Loucy (cell line): ENCODE results near the gene MEIS1.

Experiments used
- H2AFZ ChIP-seq: fragments of 200-600 bp; sonication (generic); 2 replicates; pipeline ENCODE4 v1.6.0; 2016; ENCODE audit warnings: antibody characterized with exemption, mild to moderate bottlenecking, low read length, moderate library complexity
- H3F3A ChIP-seq: fragments of 200-600 bp; 2 replicates; pipeline ENCODE4 v1.6.0; 2016; ENCODE audit warnings: antibody characterized with exemption, low read depth, mild to moderate bottlenecking
- H3K27me3 ChIP-seq: fragments of 200-600 bp; sonication (generic); 2 replicates; pipeline ENCODE4 v1.6.1; 2014; ENCODE audit warnings: low read length, mild to moderate bottlenecking; ENCODE audit not compliant: insufficient read depth, poor library complexity, severe bottlenecking
- H3K36me3 ChIP-seq: fragments of 200-600 bp; sonication (generic); 2 replicates; pipeline ENCODE4 v1.6.1; 2016; ENCODE audit warnings: low read length; ENCODE audit not compliant: insufficient read depth
- H3K4me1 ChIP-seq: fragments of 200-600 bp; sonication (generic); 2 replicates; pipeline ENCODE4 v1.5.1; 2014; ENCODE audit warnings: low read length, mild to moderate bottlenecking; ENCODE audit not compliant: insufficient read depth, poor library complexity, severe bottlenecking
- H3K4me2 ChIP-seq: fragments of 200-600 bp; sonication (generic); 2 replicates; pipeline ENCODE4 v1.6.0; 2014; ENCODE audit warnings: antibody characterized with exemption, low read length, low read depth, mild to moderate bottlenecking; ENCODE audit not compliant: poor library complexity, severe bottlenecking
- H3K4me3 ChIP-seq: fragments of 200-600 bp; sonication (generic); 2 replicates; pipeline ENCODE4 v1.5.1; 2014; ENCODE audit warnings: low read length, mild to moderate bottlenecking, mixed read lengths; ENCODE audit not compliant: poor library complexity, severe bottlenecking
- H3K79me2 ChIP-seq: fragments of 200-600 bp; sonication (generic); 2 replicates; pipeline ENCODE4 v1.6.1; 2014; ENCODE audit warnings: low read length; ENCODE audit not compliant: insufficient read depth
- H3K9ac ChIP-seq: fragments of 200-600 bp; sonication (generic); 2 replicates; pipeline ENCODE4 v1.6.0; 2014; ENCODE audit warnings: mild to moderate bottlenecking, low read depth, low read length, moderate library complexity; ENCODE audit not compliant: poor library complexity, severe bottlenecking
- H3K9me2 ChIP-seq: fragments of 200-600 bp; sonication (generic); replicated peaks from 2 replicates; pipeline ENCODE4 v1.6.1; 2016; ENCODE audit warnings: low read depth, low read length, mixed read lengths
- H3K9me3 ChIP-seq: fragments of 200-600 bp; sonication (generic); 2 replicates; pipeline ENCODE4 v1.6.1; 2014; ENCODE audit warnings: mild to moderate bottlenecking, antibody characterized with exemption, low read length, low read depth; ENCODE audit not compliant: insufficient read depth
- H4K20me1 ChIP-seq: fragments of 200-600 bp; sonication (generic); 2 replicates; pipeline ENCODE4 v1.6.0; 2014; ENCODE audit warnings: antibody characterized with exemption, low read length, mild to moderate bottlenecking; ENCODE audit not compliant: insufficient read depth, poor library complexity, severe bottlenecking
- CTCF ChIP-seq: fragments of 200-600 bp; sonication (generic); conservative IDR thresholded peaks from 2 replicates; pipeline ENCODE4 v1.5.1; 2014; ENCODE audit warnings: mild to moderate bottlenecking, antibody characterized with exemption, low read length
- EZH2phosphoT487 ChIP-seq: fragments of 200-600 bp; IDR thresholded peaks from 2 replicates; pipeline ENCODE4 v1.6.1; 2018; ENCODE audit warnings: antibody characterized with exemption, mild to moderate bottlenecking, moderate library complexity, borderline replicate concordance

MEIS1 gene

GRCh38 chr2:66433945-66434678, 813 bp upstream of the MEIS1 start:
- Histone ChIP-seq H3K79me2 (no peaks in the 10 kb centered on the region), H3K4me3 (no peak overlapping the region), H3K36me3 (no peaks in the 10 kb centered on the region), H3K9me2 (no peaks in the 10 kb centered on the region), H3K4me2 (no peak overlapping the region), H3K4me1 (no peaks in the 10 kb centered on the region), H4K20me1 (no peaks in the 10 kb centered on the region), H2AFZ (no peak overlapping the region), H3K27me3 (no peaks in the 10 kb centered on the region), H3K9ac (no peak overlapping the region), H3F3A (no peaks in the 10 kb centered on the region), H3K9me3 (no peaks in the 10 kb centered on the region)
- TF ChIP-seq EZH2phosphoT487 (no peak), CTCF (no peak)

DNA sequence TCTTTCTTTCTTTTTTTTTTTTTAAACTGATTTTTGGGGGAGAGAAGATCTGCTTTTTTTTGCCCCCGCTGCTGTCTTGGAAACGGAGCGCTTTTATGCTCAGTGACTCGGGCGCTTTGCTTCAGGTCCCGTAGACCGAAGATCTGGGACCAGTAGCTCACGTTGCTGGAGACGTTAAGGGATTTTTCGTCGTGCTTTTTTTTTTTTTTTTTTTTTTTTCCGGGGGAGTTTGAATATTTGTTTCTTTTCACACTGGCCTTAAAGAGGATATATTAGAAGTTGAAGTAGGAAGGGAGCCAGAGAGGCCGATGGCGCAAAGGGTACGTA, 587 bp downstream of the MEIS1 start:
- H3K27me3 ChIP-seq, result no peaks in the 10 kb centered on the region
- TF ChIP-seq EZH2phosphoT487, result no peak
- no peak for TF ChIP-seq CTCF

GRCh38 chr2:66435963-66436362, 1.0 kb downstream of the MEIS1 start:
- Histone ChIP-seq H4K20me1 (no peaks in the 10 kb centered on the region), H3K79me2 (no peaks in the 10 kb centered on the region), H2AFZ (no peak overlapping the region), H3K4me3 (no peak overlapping the region), H3K9me2 (no peaks in the 10 kb centered on the region), H3K27me3 (no peaks in the 10 kb centered on the region), H3K36me3 (no peaks in the 10 kb centered on the region), H3K4me1 (no peaks in the 10 kb centered on the region), H3K4me2 (no peak overlapping the region), H3K9me3 (no peaks in the 10 kb centered on the region), H3F3A (no peaks in the 10 kb centered on the region), H3K9ac (no peak overlapping the region)
- TF ChIP-seq EZH2phosphoT487 (no peak), CTCF (no peak)

More for the DNA sequence above, 587 bp downstream of the MEIS1 start:
- Histone ChIP-seq H3K9me2 (no peaks in the 10 kb centered on the region), H3K9ac (no peak overlapping the region), H3K79me2 (no peaks in the 10 kb centered on the region), H2AFZ (no peak overlapping the region), H3K4me1 (no peaks in the 10 kb centered on the region), H3K36me3 (no peaks in the 10 kb centered on the region), H3K9me3 (no peaks in the 10 kb centered on the region), H3K4me2 (no peak overlapping the region), H3K4me3 (no peak overlapping the region), H4K20me1 (no peaks in the 10 kb centered on the region), H3F3A (no peaks in the 10 kb centered on the region)
